SIG-M5 treated with dmso at 0.1 percent for 504 hours (cell line): ENCODE results near the gene CCDC54.

Experiments used
- DNase-seq: peaks from one replicate; lab custom pipeline; 2025; ENCODE audit not compliant: unreplicated experiment; lab: John Stamatoyannopoulos, UW

The CCDC54 gene

GRCh38 chr3:107392549-107393165 lies 15.4 kb downstream of the CCDC54 start:
- peak; percentile 9 for DNase-seq

- DNase-seq: no peak
Observed at GRCh38 chr3:107394502-107394901, 17.3 kb downstream of the CCDC54 start.

DNA sequence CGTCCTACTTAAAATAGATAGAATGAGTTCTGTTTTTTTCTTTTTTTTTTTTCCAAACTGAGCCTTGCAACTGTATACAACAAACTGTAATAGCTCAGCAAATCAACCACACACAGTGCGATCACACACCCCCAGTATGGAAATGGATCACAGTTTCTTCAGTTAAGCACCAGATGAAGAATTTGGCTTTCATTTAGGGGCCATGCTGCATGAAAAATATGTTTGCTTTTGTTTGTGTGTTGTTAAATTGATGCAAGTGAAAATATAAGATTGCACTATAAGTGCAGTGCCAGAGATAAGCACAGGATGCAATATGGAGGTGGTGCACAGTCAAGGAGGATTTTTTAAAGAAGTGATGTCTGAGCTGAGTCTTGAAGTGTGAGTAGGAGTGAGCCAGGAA lies 17.8 kb downstream of the CCDC54 start:
- DNase-seq: no peak

DNA sequence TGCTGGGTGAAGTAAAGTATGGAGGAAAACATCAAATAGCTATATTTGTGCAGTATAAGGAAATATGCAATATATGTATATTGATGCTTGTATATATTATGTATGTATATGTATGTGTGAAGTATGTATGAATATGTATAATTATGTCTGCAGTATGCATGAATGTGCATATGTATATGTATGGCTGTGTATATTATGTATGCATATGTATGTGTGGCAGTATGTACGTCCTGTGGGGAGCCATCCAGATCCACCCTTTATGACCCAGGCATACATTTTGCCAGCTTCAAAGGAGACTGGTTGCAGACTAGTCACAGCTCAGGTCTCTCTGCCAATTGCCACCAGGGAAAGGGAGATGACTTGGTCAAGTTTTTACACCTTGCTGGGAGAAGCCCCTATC lies 24.1 kb downstream of the CCDC54 start:
- no peak for DNase-seq

DNA sequence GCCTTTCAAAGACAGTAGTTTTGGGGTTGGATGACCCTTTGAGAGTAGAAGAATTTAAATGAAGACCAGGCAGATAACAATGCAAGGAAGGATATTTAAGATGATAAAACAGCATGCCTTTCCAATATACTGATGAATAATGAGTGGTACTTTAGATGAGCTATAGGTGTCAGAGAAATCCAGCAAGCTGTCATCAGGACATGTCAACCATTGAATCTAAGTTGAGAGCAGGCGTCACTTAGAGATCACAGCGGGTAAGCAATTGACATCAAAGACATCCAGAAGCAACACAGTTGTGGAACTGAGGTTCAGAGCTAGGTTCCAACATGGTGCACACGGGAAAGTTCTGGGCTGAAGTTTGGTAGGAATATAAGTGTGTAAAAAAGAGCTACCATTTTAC lies 25.0 kb downstream of the CCDC54 start:
- no peak for DNase-seq

DNA sequence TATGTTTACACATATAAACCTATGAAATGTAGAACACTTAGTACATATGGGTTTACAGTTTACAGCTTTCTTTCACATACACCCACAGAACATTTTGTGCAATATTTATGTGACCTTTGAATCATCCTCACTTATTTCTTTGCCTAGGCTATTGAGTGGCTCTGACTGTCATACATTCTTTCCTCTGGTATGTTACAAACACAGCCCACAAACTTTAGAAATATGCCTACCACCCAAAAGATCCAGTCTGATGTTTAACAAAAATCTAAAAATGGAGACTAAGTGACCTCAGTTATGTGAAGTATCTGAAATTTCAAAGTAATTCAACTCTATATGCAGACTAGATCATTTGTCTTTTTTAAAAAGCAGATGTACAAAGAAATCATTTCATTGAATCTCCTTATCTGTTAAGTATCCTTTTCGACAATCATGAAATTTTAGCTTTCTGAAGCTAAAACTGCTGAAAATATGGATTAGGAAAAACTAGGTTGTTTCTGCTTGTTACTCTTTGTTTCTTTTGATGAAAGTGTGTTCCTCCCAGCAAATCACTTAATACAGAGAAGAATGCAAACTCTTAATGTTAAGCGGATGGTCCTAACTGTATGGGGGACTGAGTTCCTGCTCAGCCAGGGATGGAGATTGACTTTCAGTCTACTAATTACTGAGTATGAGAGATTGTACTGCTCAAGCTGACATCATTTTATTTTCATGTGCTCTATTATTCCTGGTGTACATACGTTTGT lies 27.7 kb downstream of the CCDC54 start:
- DNase-seq: no peak

DNA sequence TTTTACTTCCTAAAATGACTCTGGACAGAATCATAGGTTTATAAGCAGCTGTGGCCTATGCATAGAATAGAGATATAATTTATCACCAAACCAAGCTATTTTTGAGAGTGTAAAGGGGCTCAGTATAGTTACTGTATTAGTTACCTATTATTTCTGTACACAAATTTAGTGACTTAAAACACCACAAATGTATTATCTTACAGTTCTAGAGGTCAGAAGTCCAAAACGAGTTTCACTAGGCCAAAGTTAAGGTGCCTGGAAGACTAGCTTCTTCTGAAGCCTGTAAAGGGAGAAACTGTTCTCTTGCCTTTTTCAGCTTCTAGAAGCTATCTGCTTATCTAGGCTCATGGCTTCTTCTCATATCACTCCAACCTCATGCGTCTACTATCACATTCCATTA lies 30.1 kb downstream of the CCDC54 start:
- no peak for DNase-seq

DNA sequence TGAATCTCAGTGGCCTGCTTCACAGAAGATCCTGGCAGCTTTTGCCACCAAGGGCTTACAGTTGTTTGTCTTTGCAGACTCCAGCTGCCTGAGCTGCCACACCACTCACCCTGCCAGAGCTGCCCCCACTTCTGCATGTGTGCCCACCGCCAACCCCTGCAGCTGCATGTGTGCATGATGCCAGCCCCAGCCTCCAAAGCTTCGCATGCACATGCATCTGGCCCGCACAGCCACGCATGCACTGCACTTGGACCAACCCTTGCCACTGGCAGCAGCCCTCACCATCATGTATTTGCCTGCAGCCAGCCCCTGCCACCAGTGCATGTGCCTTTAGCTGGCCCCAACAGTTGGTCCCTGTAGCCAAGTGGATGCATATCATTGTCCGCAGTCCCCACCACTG lies 31.3 kb downstream of the CCDC54 start:
- no peak for DNase-seq

DNA sequence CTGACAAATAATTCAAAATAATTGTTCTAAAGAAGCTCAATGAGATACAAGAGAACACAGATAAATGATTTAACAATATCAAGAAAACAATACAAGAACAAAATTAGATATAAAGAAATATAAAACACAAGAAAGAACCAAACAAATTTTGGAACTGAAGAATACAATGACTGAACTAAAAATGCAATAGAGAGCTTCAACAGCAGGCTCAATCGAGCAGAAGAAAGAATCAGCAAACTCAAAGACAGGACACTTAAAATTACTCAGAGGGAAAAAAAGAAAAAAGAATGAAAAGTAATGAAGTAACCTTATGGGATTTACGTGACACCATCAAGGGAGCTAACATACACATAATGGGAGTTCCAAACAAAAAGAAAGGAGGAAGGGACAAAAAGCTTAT lies 32.1 kb downstream of the CCDC54 start:
- no peak for DNase-seq

- no peak for DNase-seq
Observed at GRCh38 chr3:107410606-107411005, 33.4 kb downstream of the CCDC54 start.

DNA sequence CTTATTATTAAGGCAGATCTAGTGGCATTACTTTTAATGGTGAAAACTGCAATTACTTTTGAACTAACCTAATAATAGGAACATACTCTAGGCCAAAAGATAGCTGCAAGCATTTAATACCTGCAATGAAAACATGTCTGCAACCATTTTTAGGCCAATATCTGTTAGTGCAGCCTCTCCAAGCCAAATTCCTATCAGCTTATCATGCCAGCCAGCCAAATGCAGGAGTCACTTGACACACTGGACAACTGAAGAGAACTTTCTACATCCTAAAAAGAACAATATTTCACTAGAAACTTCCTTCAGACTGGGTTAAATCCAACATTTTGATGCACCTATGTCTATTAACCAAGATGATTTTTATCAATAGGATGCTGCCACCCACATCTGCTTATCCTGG lies 33.8 kb downstream of the CCDC54 start:
- no peak for DNase-seq

GRCh38 chr3:107411779-107412178 lies 34.5 kb downstream of the CCDC54 start:
- no peak for DNase-seq

DNA sequence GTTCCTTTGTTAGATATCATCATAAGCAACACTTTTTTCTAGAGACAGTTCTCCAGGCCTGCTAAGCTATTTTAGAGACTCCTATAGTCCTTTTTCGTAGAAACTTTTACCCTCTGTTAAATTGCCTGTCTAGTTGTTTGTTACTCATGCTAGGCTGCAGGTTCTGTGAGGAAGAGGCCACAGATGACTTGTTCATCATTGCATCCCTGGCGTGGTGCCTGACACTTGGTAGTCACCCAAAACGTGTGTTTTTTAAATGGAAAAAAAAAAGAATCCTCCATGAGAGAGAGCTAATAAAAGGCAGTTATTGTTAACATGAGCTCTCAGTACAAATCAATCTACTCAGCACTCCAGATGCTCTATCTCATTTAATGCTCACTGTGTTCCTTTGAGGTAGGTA lies 35.1 kb downstream of the CCDC54 start:
- DNase-seq: no peak

GRCh38 chr3:107413264-107413663 lies 36.0 kb downstream of the CCDC54 start:
- DNase-seq: no peak

DNA sequence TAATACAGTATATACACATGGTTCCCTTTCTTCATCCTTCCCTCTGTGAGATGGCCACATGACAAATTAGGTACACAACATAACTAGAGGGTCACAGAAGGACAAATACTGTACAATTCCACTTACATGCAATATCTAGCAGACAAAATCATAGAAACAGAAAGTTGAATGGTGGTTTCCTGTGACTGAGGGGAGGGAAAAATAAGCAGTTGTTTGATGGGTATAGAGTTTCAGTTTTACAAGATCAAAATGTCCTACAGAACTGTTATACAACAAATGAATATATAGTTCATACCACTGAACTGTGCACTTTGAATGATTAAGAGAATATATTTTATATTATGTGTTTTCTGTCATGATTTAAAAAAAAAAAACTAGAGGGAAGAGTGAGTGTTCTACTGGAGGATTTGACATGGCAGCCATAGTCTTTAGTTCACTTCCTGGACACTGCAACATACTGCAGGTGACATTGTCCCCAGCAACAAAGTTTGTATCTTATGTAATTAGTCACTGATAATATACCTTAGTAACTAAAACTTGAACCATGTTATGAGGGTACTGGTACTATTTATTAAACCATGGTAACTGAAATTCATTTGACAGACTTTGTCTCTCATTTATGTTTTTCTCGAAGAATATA lies 37.2 kb downstream of the CCDC54 start:
- no peak for DNase-seq

- DNase-seq: no peak
Observed at GRCh38 chr3:107416138-107416537, 38.9 kb downstream of the CCDC54 start.

GRCh38 chr3:107416886-107417285 lies 39.6 kb downstream of the CCDC54 start:
- no peak for DNase-seq

GRCh38 chr3:107421170-107421792 lies 44.0 kb downstream of the CCDC54 start:
- DNase-seq: peak; percentile 77

DNA sequence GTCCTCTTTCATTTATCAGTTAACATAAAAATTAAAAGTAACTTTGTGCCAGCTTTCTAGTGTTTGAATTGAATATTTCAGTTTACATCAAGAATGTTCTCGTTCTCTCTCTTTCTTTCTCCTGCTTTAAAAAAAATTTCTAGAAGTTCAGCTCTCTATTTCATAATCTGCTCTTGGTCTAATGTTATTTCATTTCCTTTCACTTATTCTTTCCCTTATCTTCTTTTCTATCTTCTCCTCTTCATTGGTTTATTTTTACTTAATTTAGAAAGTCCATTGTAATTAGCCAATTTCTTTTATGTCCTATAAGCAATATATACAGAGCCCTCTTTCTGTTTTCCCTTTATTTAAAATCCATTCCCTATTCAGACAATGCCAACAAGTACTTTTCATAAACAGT lies 44.6 kb downstream of the CCDC54 start:
- no peak for DNase-seq

GRCh38 chr3:107425033-107425432 lies 47.8 kb downstream of the CCDC54 start:
- DNase-seq: peak; percentile 86

GRCh38 chr3:107426223-107426622 lies 49.0 kb downstream of the CCDC54 start:
- no peak for DNase-seq
